Activated T-cell treated with anti-CD3 and anti-CD28 coated beads for 48 hours (primary cell): Measurements from ENCODE around the gene FAU.
"Not testable (repeated sequence)": the region's sequence is repeated elsewhere in the genome, so short reads cannot be mapped to it uniquely, and the experiment has no call there.

ENCODE experiments used
- DNase-seq: peaks from one replicate; pipeline ENCODE4 v3.0.0-alpha.2; 2020; ENCODE audit warnings: low read depth

The FAU gene

DNA sequence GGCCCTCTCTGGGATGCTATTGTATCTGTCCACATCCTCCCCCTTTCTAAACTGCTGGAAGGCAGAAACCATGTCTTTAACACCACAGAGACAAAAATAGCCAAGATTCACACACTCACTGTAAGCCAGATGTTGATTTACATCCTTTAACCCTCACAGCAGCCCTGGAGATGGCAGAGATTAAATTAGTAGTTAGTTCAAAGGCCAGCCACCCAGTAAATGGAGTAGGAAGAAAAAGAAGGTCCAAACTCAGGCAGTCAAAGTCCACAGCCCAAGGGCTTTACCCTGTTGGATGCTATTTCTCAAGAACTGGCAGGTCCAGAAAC lies 2.3 kb downstream of the FAU start:
- DNase-seq: no peak

DNA sequence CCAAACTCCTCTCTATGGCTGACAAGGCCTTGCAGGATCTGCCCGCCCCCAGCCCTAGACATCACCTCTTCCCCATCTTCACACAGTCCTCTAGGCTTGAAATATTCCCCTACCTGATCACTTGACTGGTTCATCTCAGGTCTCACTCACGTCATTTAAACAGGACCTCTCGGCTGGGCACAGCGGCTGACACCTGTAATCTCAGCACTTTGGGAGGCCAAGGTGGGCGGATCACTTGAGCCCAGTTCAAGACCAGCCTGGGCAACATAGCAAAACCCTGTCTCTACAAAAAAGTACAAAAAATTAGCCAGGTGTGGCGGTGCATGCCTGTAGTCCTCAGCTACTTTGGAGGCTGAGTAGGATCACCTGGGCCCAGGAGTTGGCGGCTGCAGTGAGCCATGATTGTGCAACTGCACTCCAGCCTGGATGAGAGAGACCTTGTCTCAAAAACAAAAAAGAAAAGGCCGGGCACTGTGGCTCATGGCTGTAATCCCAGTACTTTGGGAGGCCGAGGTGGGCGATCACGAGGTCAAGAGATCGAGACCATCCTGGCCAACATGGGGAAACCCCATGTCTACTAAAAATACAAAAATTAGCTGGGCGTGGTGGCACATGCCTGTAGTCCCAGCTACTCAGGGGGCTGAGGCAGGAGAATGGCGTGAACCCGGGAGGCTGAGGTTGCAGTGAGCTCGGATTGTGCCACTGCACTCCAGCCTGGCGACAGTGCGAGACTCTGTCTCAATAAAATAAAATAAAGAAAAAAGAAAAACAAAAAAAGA lies 2.9 kb downstream of the FAU start:
- not testable (repeated sequence) for DNase-seq

DNA sequence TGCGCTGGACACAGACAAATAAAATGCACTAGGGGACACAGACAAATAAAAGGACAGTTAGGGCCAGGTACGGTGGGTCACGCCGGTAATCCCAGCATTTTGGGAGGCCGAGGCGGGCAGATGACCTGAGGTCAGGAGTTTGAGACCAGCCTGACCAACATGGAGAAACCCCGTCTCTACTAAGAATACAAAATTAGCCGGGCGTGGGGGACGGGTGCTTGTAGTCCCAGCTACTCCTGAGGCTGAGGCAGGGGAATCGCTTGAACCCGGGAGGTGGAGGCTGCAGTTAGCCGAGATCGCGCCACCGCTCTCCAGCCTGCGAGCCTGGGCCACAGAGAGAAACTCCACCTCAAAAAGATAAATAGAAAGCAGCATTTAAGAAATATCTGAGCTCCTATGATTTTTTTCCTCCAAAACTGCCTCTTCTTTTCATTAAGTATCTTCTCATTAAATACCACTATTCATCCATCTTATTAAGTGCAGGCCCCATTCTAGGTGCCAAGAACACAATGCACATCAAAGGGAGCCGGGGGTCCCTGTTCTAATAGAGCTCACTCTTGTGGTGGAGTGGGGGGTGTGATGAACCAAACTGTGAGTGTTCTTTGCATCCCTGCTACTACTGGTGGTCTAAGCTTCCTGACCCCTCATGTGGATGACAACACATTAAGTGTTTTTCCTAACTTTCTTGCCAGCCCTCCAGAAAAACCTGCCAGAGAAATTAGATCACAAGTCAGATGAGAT lies 3.7 kb downstream of the FAU start:
- DNase-seq: no peak

DNA sequence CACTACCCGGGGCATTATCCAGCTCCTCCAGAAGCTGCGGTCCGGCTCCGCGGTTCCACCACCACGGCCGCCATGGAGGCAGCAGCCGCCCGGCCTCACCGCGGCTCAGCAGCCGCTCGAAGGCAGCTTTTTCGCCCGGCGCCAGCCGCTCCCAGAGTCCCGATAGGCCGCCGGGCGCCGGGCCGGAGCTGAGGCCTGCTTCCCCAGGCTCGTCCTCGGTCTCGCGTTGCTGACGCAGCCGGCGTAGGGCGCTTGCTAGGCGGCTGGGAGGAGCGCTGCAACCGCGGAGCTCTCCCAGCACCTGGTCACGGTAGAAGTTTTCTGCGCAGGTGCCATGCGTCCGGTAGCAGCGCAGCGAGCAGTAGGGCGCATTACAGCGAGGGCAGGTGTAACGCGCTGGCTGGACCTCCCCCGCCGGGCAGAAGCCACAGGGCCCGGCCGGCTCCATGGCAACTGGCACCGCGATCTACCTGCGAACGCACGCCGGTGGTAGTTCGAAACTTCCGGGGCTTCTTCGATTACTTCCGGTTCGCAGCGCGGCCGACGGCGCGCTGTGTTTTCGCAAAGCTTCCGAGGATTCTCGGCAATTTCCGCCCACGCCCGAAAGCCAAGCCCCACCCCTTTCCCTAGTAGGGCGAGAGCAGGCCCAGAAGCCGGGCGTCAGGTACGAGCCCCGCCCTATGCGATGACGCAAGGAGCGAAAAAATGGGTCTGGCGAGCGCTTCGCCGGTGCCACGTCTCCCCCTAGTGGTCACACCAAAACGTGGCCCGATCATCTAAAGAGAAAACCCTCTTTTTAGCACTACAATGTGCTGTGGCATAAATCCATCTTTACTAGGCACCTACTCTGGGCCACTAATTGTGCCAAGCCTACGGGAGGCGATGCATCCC lies 4.5 kb downstream of the FAU start, which contains the start of gene ZNHIT2:
TSS of gene ZNHIT2 (minus strand) at position 496 of the 891 bp plus-strand sequence. CDS start at position 448, 48 bp downstream.
- peak; percentile 100 for DNase-seq

DNA sequence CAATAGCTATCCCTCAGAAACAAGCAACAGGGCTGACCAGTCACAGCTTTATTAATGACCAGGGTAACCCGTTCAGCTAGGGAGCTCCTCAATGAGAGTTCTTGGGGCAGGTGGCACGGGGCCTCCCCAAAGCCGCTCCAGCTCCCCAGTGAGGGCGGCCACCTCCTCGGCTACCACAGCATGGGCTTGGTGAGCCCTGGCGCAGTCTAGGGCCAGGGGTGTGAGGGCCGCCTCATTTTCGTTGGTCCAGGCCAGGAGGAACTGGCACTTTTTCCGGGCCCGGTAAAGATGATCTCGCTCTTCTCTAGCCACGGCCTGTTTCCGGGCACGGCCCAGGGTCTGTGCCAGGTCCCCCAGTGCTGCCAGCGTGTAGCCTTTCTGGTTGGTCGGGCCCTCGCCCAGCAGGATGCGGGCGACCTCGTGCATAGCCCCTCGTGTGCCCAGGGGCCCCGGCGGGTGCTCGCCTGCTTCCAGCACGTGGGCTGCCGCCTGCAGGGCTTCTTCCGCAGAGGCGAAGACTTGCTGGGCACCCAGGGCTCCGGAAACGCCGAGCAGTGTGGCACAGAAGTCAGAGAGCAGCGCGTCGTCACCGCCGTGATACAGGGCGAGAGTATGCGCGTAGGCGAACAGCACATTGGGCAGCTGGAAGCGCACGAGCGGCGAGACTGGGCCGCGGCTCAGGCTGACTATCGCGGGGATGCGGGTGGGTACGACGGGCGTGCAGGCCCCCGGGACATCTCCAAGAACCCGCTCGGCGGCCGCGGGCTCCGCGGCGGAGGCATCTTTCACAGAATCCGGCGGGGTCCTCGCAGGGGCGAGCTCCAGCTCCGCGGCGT lies 5.3 kb downstream of the FAU start:
- peak; percentile 67 for DNase-seq

DNA sequence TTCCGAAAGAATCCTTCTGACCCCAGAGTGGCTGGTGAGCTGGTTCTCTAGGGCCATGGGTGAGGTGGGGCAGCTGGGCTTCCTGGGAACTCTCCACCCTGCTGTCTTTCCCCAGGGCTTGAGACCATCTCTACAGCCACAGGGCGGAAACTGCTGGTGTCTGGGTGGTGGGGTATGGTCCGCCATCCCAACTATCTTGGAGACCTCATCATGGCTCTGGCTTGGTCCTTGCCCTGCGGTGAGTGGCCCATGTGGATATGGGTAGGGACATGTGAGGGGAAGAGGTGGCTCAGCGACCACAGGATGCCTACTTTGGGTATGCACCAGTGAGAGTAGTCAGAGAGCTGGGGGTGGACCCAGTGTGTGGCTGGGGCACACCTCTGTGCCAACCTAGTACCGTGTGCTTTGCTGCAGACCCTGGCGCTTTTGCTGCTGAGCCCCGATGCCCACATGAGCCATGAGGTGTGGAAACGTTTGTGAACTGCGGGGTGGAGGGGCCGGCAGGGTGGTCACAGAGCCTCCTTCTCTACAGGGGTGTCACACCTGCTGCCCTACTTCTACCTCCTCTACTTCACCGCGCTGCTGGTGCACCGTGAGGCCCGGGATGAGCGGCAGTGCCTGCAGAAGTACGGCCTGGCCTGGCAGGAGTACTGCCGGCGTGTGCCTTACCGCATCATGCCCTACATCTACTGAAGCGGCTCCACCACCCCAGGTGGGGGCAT lies 6.4 kb downstream of the FAU start:
- DNase-seq: no peak

DNA sequence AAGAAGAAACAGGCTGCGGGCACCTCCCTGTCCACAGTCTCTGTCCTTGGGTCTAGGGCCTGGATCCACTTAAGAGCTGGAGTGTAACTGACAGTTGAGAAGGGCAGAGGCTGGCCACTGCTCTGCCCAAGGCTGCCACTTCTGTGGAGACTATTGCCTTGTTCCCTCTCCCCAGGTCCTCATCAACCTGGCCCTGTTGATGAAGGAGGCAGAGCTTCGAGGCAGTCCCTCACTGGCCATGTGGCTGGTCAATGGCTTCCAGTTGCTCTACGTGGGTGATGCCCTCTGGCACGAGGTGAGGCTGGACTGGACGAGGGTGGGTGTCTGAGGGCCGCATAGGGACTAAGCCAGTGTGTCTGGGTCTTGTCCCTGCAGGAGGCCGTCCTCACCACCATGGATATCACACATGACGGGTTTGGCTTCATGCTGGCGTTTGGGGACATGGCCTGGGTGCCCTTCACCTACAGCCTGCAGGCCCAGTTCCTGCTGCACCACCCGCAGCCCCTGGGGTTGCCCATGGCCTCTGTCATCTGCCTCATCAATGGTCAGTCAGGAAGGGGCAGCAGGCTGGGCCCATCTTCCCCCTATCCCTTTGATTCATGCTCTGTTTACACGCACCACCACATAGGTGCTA lies 7.3 kb downstream of the FAU start:
- DNase-seq: no peak

DNA sequence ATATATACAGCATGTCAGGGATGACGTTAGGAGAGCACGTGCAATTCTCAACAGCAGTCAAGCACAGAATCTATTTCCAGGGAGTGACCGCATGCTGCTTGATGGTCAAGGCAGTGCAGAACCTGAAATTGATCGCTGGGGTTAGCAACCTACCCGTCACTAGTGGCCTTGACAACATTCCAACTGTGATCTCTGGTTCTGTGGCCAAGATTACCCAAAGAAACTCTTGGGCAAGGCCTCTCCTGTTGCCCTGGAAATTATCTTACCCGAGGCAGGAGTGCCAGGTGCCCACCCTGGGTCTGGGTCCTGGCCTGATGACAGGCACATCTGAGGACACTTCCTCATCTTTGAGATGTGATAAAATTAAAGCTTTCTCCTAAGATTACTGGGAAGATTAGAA lies 8.1 kb downstream of the FAU start:
- no peak for DNase-seq

DNA sequence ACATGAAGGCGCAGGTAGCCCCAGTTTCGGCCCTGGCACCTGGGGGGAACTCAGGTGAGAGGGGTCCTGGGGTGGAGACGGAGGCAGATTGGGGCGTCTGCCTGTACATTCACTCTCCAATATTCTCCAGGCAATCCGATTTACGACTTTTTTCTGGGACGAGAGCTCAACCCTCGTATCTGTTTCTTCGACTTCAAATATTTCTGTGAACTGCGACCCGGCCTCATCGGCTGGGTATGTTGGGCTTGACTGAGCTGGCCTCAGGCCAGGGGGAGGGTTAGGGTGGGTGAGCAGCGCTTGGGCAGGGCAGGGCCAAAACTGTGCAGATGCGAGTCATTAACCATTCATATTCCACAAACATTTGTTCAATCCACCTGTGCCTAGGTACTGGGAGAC lies 8.6 kb downstream of the FAU start:
- DNase-seq: no peak

DNA sequence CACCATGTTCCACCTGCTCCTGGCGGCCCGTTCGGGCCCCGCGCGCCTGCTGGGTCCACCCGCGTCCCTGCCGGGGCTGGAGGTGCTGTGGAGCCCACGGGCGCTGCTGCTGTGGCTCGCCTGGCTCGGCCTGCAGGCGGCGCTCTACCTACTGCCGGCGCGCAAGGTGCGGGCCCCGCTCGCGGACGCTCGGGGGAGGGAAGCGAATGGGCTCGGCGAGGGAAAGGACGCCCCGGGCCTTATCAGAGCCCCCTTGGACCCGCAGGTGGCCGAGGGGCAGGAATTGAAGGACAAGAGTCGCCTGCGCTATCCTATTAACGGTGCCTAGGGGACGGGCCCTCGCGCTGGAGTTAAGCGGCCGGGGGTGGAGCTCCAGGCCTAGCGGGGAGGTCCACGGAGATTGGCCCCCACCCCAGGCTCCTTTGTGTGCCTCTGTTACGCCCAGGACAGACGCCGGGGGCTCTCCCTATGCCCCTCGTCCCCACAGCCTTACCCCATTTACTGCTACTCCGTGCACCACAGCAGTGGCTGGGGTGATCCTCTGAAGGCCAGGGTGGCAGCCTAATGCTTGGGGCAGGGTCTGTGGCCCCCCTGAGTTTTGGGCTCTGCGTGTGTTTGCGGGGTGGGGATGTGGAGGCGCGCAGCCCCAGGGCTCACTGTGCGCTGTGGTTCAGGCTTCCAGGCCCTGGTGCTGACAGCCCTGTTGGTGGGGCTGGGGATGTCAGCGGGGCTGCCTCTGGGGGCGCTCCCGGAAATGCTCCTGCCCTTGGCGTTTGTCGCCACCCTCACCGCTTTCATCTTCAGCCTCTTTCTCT lies 9.2 kb downstream of the FAU start:
- peak; percentile 74 for DNase-seq

DNA sequence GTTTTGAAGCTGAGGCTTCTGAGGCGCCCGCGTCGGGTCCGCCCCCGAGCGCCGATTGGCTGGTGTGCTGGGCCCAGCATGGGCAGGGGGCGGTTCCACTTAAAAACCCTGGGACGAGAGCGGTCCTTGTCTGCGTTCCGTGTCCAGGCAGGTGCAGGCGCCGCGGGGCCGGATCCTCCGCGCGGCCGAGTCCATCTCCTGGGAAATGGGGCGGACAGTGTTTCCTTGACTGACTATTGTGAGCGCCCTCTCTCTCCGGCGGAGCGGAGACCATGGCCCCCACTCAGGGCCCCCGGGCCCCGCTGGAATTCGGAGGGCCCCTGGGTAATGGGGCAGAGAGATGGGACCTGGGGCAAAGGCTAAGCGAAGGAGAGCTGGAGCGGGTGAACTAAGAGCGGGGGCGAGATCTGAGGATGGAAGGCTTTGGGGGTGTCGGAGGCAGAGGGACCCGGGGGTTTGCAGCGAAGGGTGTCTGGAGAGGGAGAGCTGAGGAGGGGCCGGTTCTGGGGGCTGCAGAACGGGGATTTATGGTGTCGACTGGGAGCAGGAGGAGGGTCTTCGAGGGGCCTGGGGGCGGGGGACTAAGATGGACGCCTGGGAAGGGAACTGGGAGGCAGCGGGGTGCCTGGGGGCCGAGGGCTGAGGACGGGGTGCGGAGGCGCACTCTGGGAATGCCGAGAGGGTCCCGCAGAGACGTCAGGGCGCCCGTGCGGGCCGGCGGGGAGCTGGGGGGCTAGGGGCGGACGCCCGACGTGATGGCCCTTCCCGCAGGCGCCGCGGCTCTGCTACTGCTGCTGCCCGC lies 10.0 kb downstream of the FAU start, which contains the start of gene TM7SF2:
TSS of gene TM7SF2 (plus strand) at position 129 of the 802 bp plus-strand sequence. CDS start at position 273, 144 bp downstream.
- DNase-seq: peak; percentile 92

DNA sequence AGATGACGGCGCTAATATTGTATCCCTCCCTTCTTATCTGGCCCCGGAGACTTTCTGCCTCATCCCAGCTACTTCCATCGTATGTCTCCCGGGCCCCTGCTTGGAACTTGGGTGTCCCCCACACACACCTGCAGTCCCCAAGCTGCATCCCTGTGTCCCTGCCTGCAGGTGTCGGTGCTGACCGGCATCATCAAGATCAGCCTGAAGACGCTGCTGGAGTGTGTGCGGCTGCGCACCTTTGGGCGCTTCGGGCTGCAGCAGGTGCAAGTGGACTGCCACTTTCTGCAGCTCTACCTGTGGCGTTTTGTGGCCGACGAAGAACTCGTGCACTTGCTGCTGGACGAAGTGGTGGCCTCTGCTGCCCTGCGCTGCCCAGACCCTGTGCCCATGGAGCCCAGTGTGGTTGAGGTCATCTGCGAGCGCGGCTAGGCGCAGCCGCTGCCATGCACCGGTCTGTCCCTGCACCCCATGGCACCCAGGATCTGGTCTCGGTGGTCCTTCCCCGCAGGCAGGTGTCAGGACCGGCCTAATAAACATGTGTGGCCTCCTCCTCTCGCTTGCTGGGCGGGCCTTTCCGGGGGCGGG lies 10.7 kb downstream of the FAU start:
- no peak for DNase-seq

DNA sequence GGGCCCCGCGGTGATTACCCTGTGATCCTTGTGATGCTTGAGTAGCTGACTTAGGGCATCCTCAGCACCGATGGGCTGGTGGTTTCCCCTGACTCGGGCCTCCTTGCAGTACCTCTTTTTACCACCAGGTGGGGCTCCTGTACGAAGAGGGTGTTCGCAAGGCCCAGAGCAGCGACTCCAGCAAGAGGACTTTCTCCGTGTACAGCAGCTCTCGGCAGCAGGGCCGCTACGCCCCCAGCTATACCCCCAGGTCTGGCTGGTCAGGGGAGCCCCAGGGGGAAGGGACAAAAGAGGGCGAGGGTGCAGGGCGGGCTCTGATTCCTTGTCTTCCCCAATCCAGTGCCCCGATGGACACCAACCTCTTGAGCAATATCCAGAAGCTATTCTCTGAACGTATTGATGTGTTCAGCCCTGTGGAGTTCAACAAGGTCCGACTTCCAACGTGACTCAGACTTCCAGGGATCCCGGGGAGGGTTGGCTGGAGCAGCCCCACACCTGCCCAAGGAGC lies 11.5 kb downstream of the FAU start:
- DNase-seq: peak; percentile 92

DNA sequence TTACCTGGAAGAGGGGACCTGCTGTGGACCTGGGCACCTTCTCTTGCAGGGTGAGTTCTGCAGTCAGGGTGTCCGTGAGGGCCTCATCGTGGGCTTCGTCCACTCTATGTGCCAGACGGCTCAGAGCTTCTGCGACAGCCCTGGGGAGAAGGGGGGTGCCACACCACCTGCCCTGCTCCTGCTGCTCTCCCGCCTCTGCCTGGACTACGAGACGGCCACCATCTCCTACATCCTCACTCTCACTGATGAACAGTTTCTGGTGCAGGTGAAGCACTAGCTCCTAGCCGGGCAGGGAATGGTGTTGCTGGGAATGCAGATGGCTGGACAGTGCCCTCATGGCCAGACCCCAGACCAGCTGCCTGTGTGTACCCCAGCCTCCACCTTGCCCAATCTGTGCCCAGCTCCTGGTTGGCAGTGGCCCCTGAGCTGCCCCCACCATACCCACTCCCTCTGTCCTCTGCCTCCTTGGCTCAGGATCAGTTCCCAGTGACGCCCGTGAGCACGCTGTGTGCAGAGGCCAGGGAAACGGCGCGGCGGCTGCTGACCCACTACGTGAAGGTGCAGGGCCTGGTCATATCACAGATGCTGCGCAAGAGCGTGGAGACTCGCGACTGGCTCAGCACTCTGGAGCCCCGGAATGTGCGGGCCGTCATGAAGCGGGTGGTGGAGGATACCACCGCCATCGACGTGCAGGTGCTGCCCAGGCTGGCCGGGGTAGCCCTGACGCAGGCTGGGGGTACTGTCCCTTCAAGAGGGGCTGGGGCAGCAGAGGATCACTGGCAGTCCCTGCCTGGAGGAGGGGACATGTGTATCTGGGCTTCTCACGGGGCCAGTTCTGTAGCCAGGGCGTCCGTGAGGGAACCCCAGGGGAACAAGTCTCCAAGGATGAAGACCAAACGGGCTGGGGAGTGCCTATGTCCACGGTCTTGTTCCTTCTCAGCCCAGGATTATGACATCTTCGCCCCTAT lies 12.4 kb downstream of the FAU start:
- no peak for DNase-seq

DNA sequence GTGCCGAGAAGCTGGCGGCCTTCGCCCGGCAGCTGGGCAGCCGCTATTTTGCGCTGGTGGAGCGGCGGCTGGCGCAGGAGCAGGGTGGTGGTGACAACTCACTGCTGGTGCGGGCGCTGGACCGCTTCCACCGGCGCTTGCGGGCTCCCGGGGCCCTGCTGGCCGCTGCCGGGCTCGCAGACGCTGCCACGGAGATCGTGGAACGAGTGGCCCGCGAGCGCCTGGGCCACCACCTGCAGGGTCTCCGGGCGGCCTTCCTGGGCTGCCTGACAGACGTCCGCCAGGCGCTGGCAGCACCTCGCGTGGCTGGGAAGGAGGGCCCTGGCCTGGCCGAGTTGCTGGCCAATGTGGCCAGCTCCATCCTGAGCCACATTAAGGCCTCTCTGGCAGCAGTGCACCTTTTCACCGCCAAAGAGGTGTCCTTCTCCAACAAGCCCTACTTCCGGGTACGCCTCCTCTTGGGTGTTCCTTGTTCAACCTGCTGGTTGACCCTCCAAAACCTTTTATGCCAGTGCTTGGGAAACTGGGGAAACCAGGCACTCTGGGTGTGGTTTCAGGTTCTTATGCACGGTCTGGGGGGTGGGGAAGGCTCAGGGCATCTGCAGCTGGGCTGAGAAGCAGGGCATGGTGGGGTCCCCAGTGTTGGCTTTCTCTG lies 13.3 kb downstream of the FAU start:
- no peak for DNase-seq

DNA sequence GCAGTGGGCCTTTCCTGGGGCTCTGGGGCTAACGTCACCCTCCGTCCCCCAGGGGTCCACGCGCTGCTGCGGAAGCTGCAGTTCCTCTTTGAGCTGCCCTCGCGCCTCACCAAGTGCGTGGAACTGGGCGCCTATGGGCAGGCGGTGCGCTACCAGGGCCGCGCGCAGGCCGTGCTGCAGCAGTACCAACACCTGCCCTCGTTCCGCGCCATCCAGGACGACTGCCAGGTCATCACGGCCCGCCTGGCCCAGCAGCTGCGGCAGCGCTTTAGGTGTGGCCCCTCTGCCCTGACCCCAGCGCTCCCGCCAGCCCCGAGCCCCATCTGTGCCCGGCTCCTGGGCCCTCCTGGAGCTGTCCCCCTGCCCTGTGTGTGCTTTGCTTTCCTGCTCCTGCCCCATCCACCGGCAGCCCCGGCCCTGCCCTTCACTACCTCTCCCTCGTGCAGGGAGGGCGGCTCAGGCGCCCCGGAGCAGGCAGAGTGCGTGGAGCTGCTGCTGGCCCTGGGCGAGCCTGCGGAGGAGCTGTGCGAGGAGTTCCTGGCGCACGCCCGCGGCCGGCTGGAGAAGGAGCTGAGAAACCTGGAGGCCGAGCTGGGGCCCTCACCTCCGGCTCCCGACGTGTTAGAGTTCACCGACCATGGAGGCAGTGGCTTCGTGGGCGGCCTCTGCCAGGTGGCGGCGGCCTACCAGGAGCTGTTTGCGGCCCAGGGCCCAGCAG lies 14.0 kb downstream of the FAU start:
- no peak for DNase-seq
